LNCaP clone FGC (cell line): ENCODE measurements around the gene PTPN22.

Experiments
- DNase-seq: peaks from one replicate; pipeline ENCODE4 v3.0.0-alpha.2; 2011; ENCODE audit warnings: low read depth
- H3K4me3 ChIP-seq: 2 replicates; pipeline ENCODE4 v1.5.1; 2011; ENCODE audit warnings: mild to moderate bottlenecking, low read depth, low read length, control low read depth
- TF ChIP-seq, protein P1 (sequence below): IDR thresholded peaks from 2 replicates; pipeline ENCODE4 v1.5.1; 2012; ENCODE audit warnings: mild to moderate bottlenecking; ENCODE audit not compliant: control insufficient read depth, insufficient read depth; ENCODE audit errors: extremely low read depth

Gene PTPN22

DNA sequence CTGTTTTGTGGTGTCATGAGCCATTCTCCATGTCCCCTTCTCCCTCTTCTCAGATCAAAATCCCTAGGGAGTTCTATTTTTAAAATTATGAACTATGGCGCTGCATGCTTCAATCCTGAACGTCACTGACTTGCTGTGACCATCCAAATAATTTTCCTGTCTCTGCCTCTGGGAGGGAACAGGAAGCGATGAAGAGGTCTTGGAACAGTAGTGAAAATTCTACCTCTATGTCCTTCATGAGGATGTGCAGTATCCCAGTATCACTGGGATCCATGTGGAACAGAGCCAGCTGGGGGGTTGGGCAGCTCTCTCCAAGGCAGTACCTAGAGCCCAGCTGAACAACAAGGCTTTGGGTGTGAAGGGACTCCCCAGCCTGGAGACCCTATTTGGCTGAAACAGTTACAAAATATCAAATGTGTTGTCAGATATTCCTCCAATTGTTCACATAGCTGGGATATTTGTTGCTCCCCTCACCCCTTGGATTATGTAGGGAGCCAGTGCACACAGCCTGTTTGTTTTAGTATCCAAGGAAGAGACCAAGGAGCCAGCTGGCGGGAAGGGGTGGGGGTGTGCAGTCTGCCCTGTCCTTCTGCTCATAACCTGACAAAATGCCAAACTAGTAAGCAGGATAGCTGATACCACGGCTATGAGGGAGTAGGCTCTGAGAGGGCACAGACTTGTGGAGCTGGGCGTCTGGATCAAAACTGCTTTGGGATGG is 41.2 kb upstream of the PTPN22 start:
- DNase-seq: peak; percentile 62
- TF ChIP-seq, protein P1, sequence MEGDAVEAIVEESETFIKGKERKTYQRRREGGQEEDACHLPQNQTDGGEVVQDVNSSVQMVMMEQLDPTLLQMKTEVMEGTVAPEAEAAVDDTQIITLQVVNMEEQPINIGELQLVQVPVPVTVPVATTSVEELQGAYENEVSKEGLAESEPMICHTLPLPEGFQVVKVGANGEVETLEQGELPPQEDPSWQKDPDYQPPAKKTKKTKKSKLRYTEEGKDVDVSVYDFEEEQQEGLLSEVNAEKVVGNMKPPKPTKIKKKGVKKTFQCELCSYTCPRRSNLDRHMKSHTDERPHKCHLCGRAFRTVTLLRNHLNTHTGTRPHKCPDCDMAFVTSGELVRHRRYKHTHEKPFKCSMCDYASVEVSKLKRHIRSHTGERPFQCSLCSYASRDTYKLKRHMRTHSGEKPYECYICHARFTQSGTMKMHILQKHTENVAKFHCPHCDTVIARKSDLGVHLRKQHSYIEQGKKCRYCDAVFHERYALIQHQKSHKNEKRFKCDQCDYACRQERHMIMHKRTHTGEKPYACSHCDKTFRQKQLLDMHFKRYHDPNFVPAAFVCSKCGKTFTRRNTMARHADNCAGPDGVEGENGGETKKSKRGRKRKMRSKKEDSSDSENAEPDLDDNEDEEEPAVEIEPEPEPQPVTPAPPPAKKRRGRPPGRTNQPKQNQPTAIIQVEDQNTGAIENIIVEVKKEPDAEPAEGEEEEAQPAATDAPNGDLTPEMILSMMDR: no peak
- peak overlapping the region; percentile 2; the same call in 1 of the 2 replicates for H3K4me3 ChIP-seq

DNA sequence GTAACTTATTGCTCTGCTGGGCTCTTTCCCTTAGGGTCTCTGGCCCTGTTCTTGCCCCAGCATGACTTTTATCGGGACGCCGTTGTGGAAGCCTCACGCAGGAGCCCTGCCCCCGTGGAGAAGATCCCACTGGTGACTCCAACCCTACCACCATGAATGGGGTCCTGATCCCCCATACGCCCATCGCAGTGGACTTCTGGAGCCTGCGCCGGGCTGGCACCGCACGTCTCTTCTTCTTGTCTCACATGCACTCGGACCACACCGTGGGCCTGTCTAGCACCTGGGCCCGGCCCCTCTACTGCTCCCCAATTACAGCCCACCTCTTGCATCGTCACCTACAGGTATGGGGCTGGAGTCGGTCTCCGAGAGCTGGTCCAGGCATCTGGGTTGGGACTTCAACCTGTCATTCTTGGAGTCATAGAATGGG is 33.9 kb upstream of the PTPN22 start:
- no peak for DNase-seq
- H3K4me3 ChIP-seq: peak overlapping the region; percentile 86
- TF ChIP-seq, protein P1: no peak

DNA sequence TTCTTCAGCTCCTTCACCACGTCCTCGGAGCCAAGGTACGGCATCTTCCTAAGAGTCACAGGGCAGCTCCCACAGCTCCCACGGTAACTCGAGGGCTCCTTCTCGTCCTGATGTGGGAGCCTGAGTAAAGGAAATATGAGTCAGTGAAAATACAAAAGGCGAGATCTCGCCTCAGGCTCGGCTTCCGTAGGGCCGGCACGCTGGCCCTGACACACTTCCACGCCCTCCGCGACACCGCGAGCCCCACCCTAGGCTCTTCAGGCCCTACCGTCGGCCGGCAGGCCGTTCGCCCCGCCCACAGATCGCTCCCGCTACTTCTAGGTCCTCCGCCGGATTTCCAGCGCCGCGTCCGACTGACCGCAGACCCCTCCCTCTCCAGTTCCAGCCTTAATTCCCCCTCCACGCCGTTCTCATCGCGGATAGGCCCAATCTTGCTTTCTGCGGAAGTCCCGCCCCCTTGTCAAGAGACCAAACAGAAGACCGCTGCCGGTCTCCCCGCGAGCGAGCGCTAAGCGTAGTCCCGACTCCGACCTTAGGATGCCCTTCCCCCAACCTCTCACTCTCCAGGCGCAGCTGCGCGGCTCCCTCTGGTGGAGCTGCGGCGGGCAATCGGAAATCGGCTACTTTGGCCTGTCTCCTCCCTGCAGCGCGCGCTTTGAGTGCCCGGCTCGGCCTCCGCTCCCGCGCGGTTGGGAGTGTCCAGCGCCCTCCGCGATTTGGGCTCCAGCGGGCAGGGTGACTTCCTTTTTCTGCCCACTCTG is 33.3 kb upstream of the PTPN22 start, which contains the start of the genes AP4B1 and DCLRE1B:
Gene AP4B1, minus strand, starts transcription at position 126 of the 761 bp plus-strand sequence. Its CDS starts 82 bp downstream, at position 44.
Gene DCLRE1B, plus strand, starts transcription at position 653 of the 761 bp plus-strand sequence. CDS start 261 bp downstream, outside the sequence.
- peak; percentile 99 for DNase-seq
- TF ChIP-seq, protein P1: peak; percentile 71
- H3K4me3 ChIP-seq: peak within 1 kb of the TSS; percentile 86

DNA sequence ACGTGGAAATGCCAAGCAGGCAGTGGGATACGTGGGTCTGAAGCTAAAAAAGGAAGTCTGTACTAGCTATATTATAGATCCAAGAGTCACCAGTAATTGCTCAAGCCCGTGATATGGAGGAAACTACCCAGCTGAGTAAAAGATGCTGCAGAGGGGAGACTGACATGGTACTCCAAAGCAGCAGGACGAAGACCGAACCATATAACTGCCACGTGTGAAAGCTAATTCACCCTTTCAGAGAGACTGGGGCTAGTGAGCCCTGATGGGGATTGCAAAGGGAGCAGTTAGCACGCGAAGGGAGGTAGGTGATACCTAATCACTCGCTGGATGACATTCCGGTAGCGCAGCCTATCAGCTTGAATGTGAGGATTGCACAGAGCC is 32.8 kb upstream of the PTPN22 start:
- H3K4me3 ChIP-seq: peak overlapping the region; percentile 86
- TF ChIP-seq, protein P1: no peak
- DNase-seq: no peak

DNA sequence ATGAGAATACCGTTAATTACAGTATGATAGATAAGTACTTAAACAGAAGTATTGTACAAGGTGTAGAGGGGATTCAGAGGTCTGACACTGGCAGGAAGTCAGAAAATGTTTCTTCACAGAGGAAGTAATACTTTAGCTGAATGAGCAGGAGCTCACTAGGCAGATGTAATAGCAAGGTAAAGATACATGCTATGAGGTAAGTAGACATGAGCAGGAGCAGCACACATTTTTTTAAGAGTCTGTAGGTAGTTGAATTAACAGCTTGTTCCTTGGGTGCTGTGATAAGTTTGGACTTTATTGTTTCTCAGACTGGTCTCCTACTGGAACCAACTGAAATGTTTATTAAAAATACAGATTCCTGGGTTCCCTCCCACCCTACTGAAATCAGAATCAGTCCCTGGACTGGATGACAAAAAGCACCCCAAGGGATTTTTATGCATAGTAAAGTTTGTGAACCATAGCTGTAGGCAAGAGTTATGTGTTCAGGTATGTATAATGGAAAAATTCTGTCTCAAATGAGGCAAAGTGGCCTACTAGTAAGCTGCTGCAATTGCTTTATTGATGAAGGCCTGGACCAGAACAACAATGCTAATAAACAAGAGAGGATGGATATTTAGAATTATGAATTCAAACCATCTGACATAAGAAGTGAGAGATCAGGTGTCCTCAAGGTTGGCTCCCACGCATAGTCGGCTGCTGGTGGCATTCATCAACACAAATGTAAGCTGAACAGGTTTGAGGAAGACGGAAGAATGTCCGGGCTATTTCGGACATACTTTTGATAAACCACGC is 32.2 kb upstream of the PTPN22 start:
- DNase-seq: no peak

DNA sequence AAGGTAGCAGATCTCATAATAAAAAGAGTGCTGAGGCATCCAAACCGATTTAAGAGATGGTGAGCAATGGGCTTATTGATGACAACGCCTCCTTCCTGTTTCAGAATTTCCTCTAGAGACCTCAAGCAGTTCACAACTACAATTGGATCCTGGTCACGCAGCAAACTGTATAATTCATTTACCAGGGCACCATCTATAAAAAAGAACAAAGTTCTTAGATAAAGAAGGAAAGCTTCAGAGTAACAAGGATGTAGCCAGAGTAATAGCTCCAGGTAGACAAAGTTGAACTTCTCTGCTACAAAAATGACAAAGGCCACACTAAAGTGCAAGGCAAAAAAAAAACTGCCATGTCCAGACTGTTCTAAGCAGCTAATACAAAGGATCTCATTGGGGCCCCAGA is 29.7 kb upstream of the PTPN22 start:
- H3K4me3 ChIP-seq: no peak overlapping the region
- DNase-seq: no peak
- TF ChIP-seq, protein P1: no peak

More for the DNA sequence above, 32.2 kb upstream of the PTPN22 start:
- H3K4me3 ChIP-seq: peak overlapping the region; percentile 86
- TF ChIP-seq, protein P1: no peak
